WI38 (cell line): ENCODE data around the gene CYTH4.

ENCODE experiments used
- H3K4me3 ChIP-seq: 2 replicates; pipeline ENCODE4 v1.5.1; 2011; ENCODE audit warnings: low read depth, mild to moderate bottlenecking, control low read depth, low read length
- TF ChIP-seq, protein P1 (sequence below): IDR thresholded peaks from 2 replicates; pipeline ENCODE4 v1.5.1; 2012; ENCODE audit warnings: low read depth, mild to moderate bottlenecking, control low read depth, low read length

CYTH4 gene

GRCh38 chr22:37342065-37342464 lies 59.8 kb downstream of the CYTH4 start:
- TF ChIP-seq, protein P1, sequence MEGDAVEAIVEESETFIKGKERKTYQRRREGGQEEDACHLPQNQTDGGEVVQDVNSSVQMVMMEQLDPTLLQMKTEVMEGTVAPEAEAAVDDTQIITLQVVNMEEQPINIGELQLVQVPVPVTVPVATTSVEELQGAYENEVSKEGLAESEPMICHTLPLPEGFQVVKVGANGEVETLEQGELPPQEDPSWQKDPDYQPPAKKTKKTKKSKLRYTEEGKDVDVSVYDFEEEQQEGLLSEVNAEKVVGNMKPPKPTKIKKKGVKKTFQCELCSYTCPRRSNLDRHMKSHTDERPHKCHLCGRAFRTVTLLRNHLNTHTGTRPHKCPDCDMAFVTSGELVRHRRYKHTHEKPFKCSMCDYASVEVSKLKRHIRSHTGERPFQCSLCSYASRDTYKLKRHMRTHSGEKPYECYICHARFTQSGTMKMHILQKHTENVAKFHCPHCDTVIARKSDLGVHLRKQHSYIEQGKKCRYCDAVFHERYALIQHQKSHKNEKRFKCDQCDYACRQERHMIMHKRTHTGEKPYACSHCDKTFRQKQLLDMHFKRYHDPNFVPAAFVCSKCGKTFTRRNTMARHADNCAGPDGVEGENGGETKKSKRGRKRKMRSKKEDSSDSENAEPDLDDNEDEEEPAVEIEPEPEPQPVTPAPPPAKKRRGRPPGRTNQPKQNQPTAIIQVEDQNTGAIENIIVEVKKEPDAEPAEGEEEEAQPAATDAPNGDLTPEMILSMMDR: no peak
- no peak overlapping the region for H3K4me3 ChIP-seq

- TF ChIP-seq, protein P1: no peak
- no peak overlapping the region for H3K4me3 ChIP-seq
These were observed 61.0 kb downstream of the CYTH4 start for GRCh38 chr22:37343348-37343747.

- H3K4me3 ChIP-seq: no peak overlapping the region
- TF ChIP-seq, protein P1: no peak
These were observed 61.8 kb downstream of the CYTH4 start for GRCh38 chr22:37343863-37344734.

DNA sequence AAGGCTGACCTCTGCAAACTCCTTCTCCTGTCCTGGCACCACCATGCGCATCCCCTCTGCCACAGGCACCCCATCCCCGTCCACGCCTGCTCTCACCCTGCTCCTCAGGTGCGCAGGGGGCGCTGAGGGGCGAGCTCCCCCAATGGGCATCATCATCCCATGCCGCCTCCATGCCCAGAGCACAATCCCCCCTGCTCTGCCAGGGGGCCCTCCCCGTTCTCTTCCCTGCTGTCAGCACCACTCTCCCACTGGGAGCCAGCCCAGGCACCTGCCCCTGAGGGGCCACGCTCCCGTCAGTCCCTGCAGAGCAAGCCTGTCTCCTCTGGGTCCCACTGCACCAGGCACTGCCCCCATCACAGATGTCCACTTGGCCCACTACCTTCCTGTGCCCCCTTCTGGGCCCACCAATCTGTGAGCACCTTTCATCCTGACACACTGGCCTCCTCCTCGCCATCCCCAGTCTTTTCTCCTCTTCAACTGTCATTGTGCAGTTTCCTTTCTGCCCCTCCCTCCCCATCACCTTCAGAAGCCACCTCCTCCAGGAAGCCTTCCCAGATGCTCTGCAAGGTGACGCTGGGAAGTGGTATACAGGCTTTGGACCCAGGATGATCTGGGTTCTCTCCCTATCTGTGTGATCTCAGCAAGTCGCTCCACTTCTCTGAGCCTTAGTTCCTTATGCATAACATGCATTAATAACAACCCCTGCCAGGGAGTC lies 62.6 kb downstream of the CYTH4 start:
- H3K4me3 ChIP-seq: no peak overlapping the region
- TF ChIP-seq, protein P1: no peak

- H3K4me3 ChIP-seq: no peak overlapping the region
- TF ChIP-seq, protein P1: no peak
These were observed 63.7 kb downstream of the CYTH4 start for GRCh38 chr22:37345863-37346504.

DNA sequence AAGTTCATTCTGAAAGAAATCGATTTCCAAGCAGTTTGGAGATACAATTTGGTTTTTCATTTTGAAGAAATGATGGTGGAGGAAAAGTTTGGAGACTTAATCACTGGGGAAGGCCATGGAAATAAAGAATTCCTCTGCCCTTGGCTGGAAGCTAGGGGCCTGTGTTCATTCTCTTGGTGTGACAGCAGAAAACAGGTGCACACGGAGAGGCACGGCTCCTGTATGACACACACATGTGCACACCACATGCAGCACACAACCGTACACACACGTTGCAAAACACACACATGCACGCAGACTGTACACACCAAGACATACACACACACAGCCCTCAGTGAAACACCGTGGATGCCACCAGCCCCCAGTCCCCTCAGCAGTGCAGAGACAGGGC lies 64.2 kb downstream of the CYTH4 start:
- TF ChIP-seq, protein P1: no peak
- H3K4me3 ChIP-seq: no peak overlapping the region
